Nephron (organoid): Measurements from ENCODE around the gene TMEM53.
A peak's percentile ranks its signal among the peaks of the same experiment; 100 is the strongest.

Experiments
- H3K27ac Mint-ChIP-seq, 3 experiments: 2 replicates each; pipeline ENCODE4 v1.8.0; 2020; ENCODE audit warnings: mixed read lengths in 3 of 3, mild to moderate bottlenecking in 2 of 3, moderate library complexity in 1 of 3
- H3K27me3 Mint-ChIP-seq: 2 replicates; pipeline ENCODE4 v1.8.0; 2021; ENCODE audit warnings: low read depth, mild to moderate bottlenecking, moderate library complexity, mixed read lengths
- H3K36me3 Mint-ChIP-seq: 2 replicates; pipeline ENCODE4 v1.8.0; 2020; ENCODE audit warnings: low read depth, mixed read lengths
- H3K4me1 Mint-ChIP-seq: 2 replicates; pipeline ENCODE4 v1.8.0; 2020; ENCODE audit warnings: mixed read lengths
- H3K4me3 Mint-ChIP-seq, 3 experiments: 2 replicates each; pipeline ENCODE4 v1.8.0; 2020; ENCODE audit warnings: mild to moderate bottlenecking in 3 of 3, mixed read lengths in 3 of 3, moderate library complexity in 2 of 3
- H3K9me3 Mint-ChIP-seq: 2 replicates; pipeline ENCODE4 v1.8.0; 2020; ENCODE audit warnings: mixed read lengths
- CTCF ChIP-seq, 3 experiments: fragments of 200-600 bp; sonication (generic); IDR thresholded peaks; one replicate each; pipeline ENCODE4 v1.5.0; 2021; ENCODE audit warnings: antibody characterized with exemption in 3 of 3; ENCODE audit not compliant: unreplicated experiment in 3 of 3

The TMEM53 gene

GRCh38 chr1:44646261-44647110 is 27.8 kb downstream of the TMEM53 start:
- Mint-ChIP-seq H3K4me1 (peaks cover 52% of the 10 kb centered on the region), H3K4me3 (no peak overlapping the region), H3K27ac (no peak overlapping the region), H3K36me3 (peaks cover 70% of the 10 kb centered on the region), H3K27me3 (peaks cover 18% of the 10 kb centered on the region), H3K9me3 (no peaks in the 10 kb centered on the region)
- no peak for TF ChIP-seq CTCF (IDR thresholded peaks at IDR 0.05; ENCODE audit: unreplicated experiment in 3 of 3)

DNA sequence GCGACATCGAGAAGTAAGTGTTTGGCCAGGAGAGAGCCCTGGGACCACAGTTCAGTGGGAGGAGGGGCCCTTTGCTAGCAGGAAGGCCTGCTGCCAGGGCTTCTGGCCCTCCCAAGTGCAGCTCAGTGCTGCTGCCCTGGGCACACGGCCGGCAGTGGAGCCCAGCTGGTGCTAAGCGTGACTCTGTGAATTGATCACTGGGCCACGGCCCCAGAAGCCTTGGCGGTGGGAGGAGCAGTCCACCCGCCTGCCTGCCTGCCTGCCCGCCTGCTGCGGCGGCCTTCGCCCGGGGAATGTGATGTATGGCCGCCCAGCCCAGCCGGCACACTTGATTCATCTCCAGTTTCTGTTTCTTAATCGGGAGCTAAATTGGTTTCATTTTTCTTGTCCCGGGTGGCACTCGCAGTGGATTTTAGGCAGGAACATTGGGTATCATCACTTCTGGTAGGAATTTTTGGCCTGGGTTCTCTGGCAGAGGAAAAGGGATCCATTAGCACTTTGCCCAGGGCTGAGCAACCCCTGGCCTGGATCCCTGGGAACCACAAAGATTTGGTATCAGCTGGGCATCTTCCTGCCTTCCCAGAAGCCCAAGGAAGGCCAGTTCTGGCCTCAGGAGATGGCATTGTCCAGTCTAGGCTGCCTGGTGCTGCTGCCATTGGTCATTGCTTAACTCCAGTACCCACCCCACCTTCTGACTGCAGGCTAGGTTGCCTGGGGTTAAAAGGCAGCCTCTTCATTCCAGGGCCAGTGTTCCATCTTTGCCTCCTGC is 28.6 kb downstream of the TMEM53 start:
- peaks cover 21% of the 10 kb centered on the region for H3K27me3 Mint-ChIP-seq
- H3K27ac Mint-ChIP-seq = no peak overlapping the region
- peaks cover 70% of the 10 kb centered on the region for H3K36me3 Mint-ChIP-seq
- H3K9me3 Mint-ChIP-seq = no peaks in the 10 kb centered on the region
- H3K4me3 Mint-ChIP-seq = no peak overlapping the region
- peaks cover 58% of the 10 kb centered on the region for H3K4me1 Mint-ChIP-seq
- TF ChIP-seq CTCF (IDR thresholded peaks at IDR 0.05; ENCODE audit: unreplicated experiment in 3 of 3) = no peak

- Mint-ChIP-seq H3K4me3 (no peak overlapping the region), H3K4me1 (peaks cover 58% of the 10 kb centered on the region), H3K27ac (no peak overlapping the region), H3K36me3 (peaks cover 71% of the 10 kb centered on the region), H3K9me3 (no peaks in the 10 kb centered on the region), H3K27me3 (peaks cover 21% of the 10 kb centered on the region)
- TF ChIP-seq CTCF (IDR thresholded peaks at IDR 0.05; ENCODE audit: unreplicated experiment in 3 of 3) = no peak
Observed at GRCh38 chr1:44644806-44645205, 29.5 kb downstream of the TMEM53 start.

- H3K4me3 Mint-ChIP-seq = no peak overlapping the region
- H3K36me3 Mint-ChIP-seq = peaks cover 71% of the 10 kb centered on the region
- no peaks in the 10 kb centered on the region for H3K9me3 Mint-ChIP-seq
- TF ChIP-seq CTCF (IDR thresholded peaks at IDR 0.05; ENCODE audit: unreplicated experiment in 3 of 3) = no peak
- H3K27me3 Mint-ChIP-seq = peaks cover 15% of the 10 kb centered on the region
- H3K4me1 Mint-ChIP-seq = peaks cover 52% of the 10 kb centered on the region
- peak overlapping the region in 1 of 3 experiments; percentile 17 for H3K27ac Mint-ChIP-seq
Observed at GRCh38 chr1:44643721-44644334, 30.5 kb downstream of the TMEM53 start.

DNA sequence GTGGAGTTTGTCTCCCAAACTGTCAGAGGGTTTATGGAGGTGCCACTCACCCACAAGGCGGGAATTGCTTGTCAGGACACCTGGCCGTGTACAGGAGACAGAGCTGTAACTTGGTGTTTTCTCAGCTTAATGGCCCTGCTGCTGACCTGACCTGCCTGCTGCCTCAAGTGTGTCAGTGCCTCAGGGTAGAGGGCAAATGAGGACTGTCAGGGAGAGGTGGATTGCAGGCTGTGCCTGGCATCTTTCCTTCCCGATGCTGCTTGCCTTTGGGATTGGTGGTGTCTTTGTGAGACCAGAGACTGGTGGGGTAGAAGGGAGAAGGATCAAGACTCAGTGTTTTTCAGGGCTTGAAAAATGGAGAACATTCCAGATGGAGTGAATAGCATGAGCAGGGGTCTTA is 31.4 kb downstream of the TMEM53 start:
- H3K9me3 Mint-ChIP-seq = no peaks in the 10 kb centered on the region
- no peak overlapping the region for H3K4me3 Mint-ChIP-seq
- H3K36me3 Mint-ChIP-seq = peaks cover 70% of the 10 kb centered on the region
- H3K27me3 Mint-ChIP-seq = peaks cover 11% of the 10 kb centered on the region
- TF ChIP-seq CTCF (IDR thresholded peaks at IDR 0.05; ENCODE audit: unreplicated experiment in 3 of 3) = no peak
- H3K27ac Mint-ChIP-seq = no peak overlapping the region
- peaks cover 55% of the 10 kb centered on the region for H3K4me1 Mint-ChIP-seq
